Astrocyte (in vitro differentiated cells and primary cell): ENCODE data around the gene RAX2. TPM values are rescaled to one million over a fixed set of nuclear protein-coding genes. Genes with fewer than 3 reads are reported as not detected.

Source experiments
- DNase-seq: peaks from one replicate; pipeline ENCODE4 v3.0.0-alpha.2; 2010; ENCODE audit warnings: low read depth
- FAIRE-seq: peaks from 2 replicates; lab custom pipeline; 2011; peaks lifted over from hg19 to GRCh38; lab: Jason Lieb, UNC
- H2AFZ ChIP-seq: 2 replicates; pipeline ENCODE4 v1.6.0; 2012; ENCODE audit warnings: low read depth, low read length, inconsistent platforms
- H3K27ac ChIP-seq: 2 replicates; pipeline ENCODE4 v1.5.1; 2011; ENCODE audit warnings: low read depth, low read length, inconsistent platforms
- H3K27me3 ChIP-seq: 2 replicates; pipeline ENCODE4 v1.6.0; 2011; ENCODE audit warnings: low read length, inconsistent platforms; ENCODE audit not compliant: insufficient read depth
- H3K36me3 ChIP-seq: 2 replicates; pipeline ENCODE4 v1.5.1; 2011; ENCODE audit warnings: low read length, inconsistent platforms; ENCODE audit not compliant: insufficient read depth
- H3K4me1 ChIP-seq: 2 replicates; pipeline ENCODE4 v1.5.1; 2011; ENCODE audit warnings: low read length, inconsistent platforms; ENCODE audit not compliant: insufficient read depth
- H3K4me2 ChIP-seq: 2 replicates; pipeline ENCODE4 v1.6.0; 2012; ENCODE audit warnings: low read length, inconsistent platforms
- H3K4me3 ChIP-seq: 2 replicates; pipeline ENCODE4 v1.5.1; 2011; ENCODE audit warnings: low read depth, mild to moderate bottlenecking, low read length, inconsistent platforms; ENCODE audit not compliant: insufficient read depth
- H3K79me2 ChIP-seq: 2 replicates; pipeline ENCODE4 v1.6.0; 2012; ENCODE audit warnings: mild to moderate bottlenecking, low read length, inconsistent platforms; ENCODE audit not compliant: insufficient read depth
- H3K9ac ChIP-seq: 2 replicates; pipeline ENCODE4 v1.6.0; 2012; ENCODE audit warnings: mild to moderate bottlenecking, low read length, inconsistent platforms
- H3K9me3 ChIP-seq: 2 replicates; pipeline ENCODE4 v1.5.1; 2012; ENCODE audit warnings: low read depth, mild to moderate bottlenecking, low read length, inconsistent platforms; ENCODE audit not compliant: insufficient read depth
- H4K20me1 ChIP-seq: 2 replicates; pipeline ENCODE4 v1.6.0; 2012; ENCODE audit warnings: low read length, inconsistent platforms; ENCODE audit not compliant: insufficient read depth
- H3K27ac Mint-ChIP-seq: one replicate; pipeline ENCODE4 v1.8.0; 2021; ENCODE audit warnings: mild to moderate bottlenecking, mixed read lengths; ENCODE audit not compliant: unreplicated experiment
- H3K27me3 Mint-ChIP-seq: one replicate; pipeline ENCODE4 v1.8.0; 2021; ENCODE audit warnings: low read depth, mixed read lengths; ENCODE audit not compliant: unreplicated experiment
- H3K36me3 Mint-ChIP-seq: one replicate; pipeline ENCODE4 v1.8.0; 2021; ENCODE audit warnings: low read depth, mixed read lengths; ENCODE audit not compliant: unreplicated experiment
- H3K4me1 Mint-ChIP-seq: one replicate; pipeline ENCODE4 v1.8.0; 2021; ENCODE audit warnings: low read depth, mixed read lengths; ENCODE audit not compliant: unreplicated experiment
- H3K4me3 Mint-ChIP-seq: one replicate; pipeline ENCODE4 v1.8.0; 2021; ENCODE audit warnings: mild to moderate bottlenecking, moderate library complexity, mixed read lengths; ENCODE audit not compliant: unreplicated experiment
- H3K9me3 Mint-ChIP-seq: one replicate; pipeline ENCODE4 v1.8.0; 2021; ENCODE audit warnings: mild to moderate bottlenecking, mixed read lengths; ENCODE audit not compliant: unreplicated experiment
- CTCF ChIP-seq: IDR thresholded peaks from 2 replicates; pipeline ENCODE4 v1.5.1; 2011; ENCODE audit warnings: low read depth, mild to moderate bottlenecking, inconsistent platforms, low read length, moderate library complexity; ENCODE audit not compliant: insufficient read depth
- EZH2 ChIP-seq: IDR thresholded peaks from 2 replicates; pipeline ENCODE4 v1.6.1; 2012; ENCODE audit warnings: mild to moderate bottlenecking, low read length, inconsistent platforms; ENCODE audit not compliant: insufficient read depth
- total RNA-seq: library from RNA; stranded (reverse); gene quantifications from 2 replicates; pipeline ENCODE4 v1.2.1, GENCODE V29; 2021

Gene RAX2
- total RNA-seq, 1 donor from 2014 or later = not detected

DNA sequence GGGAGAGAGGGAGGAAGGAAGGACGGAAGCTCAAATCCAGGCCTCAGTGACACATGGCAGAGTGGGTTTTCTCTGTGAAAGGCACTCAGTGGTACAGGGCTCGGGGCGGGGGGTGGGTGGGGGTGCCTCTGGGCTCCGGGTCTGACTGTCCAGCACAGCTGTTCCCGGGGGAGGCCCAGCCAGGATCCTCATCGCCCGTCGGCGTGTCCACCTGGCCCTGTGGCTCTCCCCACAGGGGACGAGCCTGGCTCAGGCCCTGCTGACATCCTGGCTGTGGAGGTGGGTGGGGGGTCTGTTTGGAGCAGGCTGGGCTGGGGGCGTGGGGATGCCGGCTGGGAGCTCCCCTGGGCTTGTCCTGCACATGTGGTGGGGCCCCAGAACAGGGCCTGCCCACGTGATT, 32.4 kb upstream of the RAX2 start:
- Histone ChIP-seq H3K4me2 (no peak overlapping the region), H3K9me3 (no peaks in the 10 kb centered on the region), H3K36me3 (no peaks in the 10 kb centered on the region), H3K27me3 (peaks cover 20% of the 10 kb centered on the region), H3K4me1 (peaks cover 8% of the 10 kb centered on the region), H2AFZ (no peak overlapping the region), H3K4me3 (no peak overlapping the region), H3K79me2 (no peaks in the 10 kb centered on the region), H4K20me1 (no peaks in the 10 kb centered on the region), H3K9ac (no peak overlapping the region), H3K27ac (no peak overlapping the region)
- Mint-ChIP-seq H3K4me3 (no peak overlapping the region), H3K27me3 (peaks cover 37% of the 10 kb centered on the region), H3K4me1 (no peaks in the 10 kb centered on the region), H3K27ac (no peak overlapping the region), H3K9me3 (no peaks in the 10 kb centered on the region), H3K36me3 (no peaks in the 10 kb centered on the region)
- DNase-seq = no peak
- no peak for FAIRE-seq
- TF ChIP-seq CTCF (no peak), EZH2 (no peak)

GRCh38 chr19:3803986-3804385, 32.0 kb upstream of the RAX2 start:
- TF ChIP-seq EZH2 = no peak
- TF ChIP-seq CTCF = no peak
- no peaks in the 10 kb centered on the region for H3K36me3 ChIP-seq
- H4K20me1 ChIP-seq = no peaks in the 10 kb centered on the region
- Mint-ChIP-seq H3K9me3 (no peaks in the 10 kb centered on the region), H3K36me3 (no peaks in the 10 kb centered on the region), H3K4me1 (no peaks in the 10 kb centered on the region), H3K27me3 (peaks cover 42% of the 10 kb centered on the region), H3K4me3 (no peak overlapping the region), H3K27ac (no peak overlapping the region)
- no peaks in the 10 kb centered on the region for H3K9me3 ChIP-seq
- peaks cover 25% of the 10 kb centered on the region for H3K27me3 ChIP-seq
- no peak for FAIRE-seq
- H3K9ac ChIP-seq = no peak overlapping the region
- H3K4me1 ChIP-seq = peaks cover 8% of the 10 kb centered on the region
- no peak overlapping the region for H3K27ac ChIP-seq
- H3K4me2 ChIP-seq = no peak overlapping the region
- H3K79me2 ChIP-seq = no peaks in the 10 kb centered on the region
- H3K4me3 ChIP-seq = no peak overlapping the region
- H2AFZ ChIP-seq = no peak overlapping the region
- no peak for DNase-seq

DNA sequence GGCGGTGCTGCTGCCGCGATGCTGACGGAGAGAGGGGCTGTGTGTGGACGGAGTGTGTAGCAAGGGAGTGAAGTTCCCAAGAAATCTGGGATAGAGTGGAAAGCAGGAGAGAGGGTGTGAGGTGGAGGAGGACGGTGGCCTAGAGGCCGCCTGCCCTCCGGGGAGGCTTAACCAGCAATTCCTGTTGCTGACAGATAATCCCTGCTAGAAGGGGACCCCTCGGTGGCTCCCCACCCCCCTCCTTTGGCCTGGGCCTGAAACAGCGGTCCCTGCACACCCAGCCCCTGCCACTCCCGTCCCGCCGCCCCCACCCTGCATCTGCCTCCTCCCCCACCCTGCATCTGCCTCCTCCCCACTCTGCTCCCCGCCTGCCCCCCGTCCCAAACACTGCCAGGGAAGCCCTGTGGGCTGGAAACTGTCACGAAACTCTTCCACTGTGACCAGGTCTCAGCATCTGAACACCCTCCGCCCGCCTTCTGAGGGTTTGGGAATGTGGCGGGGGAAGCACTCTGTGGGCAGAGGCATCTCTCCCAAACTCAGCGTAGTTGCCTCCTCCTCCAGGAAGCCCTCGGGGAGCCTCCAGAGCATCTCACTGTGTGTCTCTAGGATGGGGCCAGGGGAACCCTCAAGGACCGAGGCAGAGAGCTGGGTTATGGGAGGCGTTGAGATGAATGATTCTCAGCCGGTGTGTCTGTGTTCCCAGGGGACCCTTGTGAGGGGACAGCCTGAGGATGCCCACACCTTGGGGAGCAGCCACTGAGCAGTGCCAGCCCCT, 31.3 kb upstream of the RAX2 start:
- Mint-ChIP-seq H3K4me1 (no peaks in the 10 kb centered on the region), H3K4me3 (no peak overlapping the region), H3K27ac (no peak overlapping the region), H3K36me3 (no peaks in the 10 kb centered on the region), H3K27me3 (peaks cover 43% of the 10 kb centered on the region), H3K9me3 (no peaks in the 10 kb centered on the region)
- Histone ChIP-seq H3K9ac (no peak overlapping the region), H3K9me3 (no peaks in the 10 kb centered on the region), H3K36me3 (no peaks in the 10 kb centered on the region), H3K27me3 (peaks cover 25% of the 10 kb centered on the region), H3K79me2 (no peaks in the 10 kb centered on the region), H3K4me2 (no peak overlapping the region), H3K27ac (no peak overlapping the region), H3K4me3 (no peak overlapping the region), H2AFZ (no peak overlapping the region), H4K20me1 (no peaks in the 10 kb centered on the region), H3K4me1 (peaks cover 8% of the 10 kb centered on the region)
- FAIRE-seq = no peak
- DNase-seq = no peak
- TF ChIP-seq EZH2 (no peak), CTCF (no peak)
